H1 (cell line): Measurements from ENCODE around the gene DENND10. TPM values are rescaled to one million over a fixed set of nuclear protein-coding genes. Genes with fewer than 3 reads are reported as not detected.

Experiments
- CTCF ChIA-PET: fragments of 300-600 bp; sonication (Branson Sonifier 250); formaldehyde crosslinking; loops from one replicate; lab custom pipeline; 2021; ENCODE audit not compliant: partially characterized antibody; lab: Charles Lee
- POLR2A ChIA-PET: fragments of 300-600 bp; sonication (Branson Sonifier 250); formaldehyde crosslinking; loops from one replicate; lab custom pipeline; 2021; ENCODE audit warnings: inconsistent platforms; ENCODE audit not compliant: partially characterized antibody; lab: Charles Lee
- DNase-seq, 2 experiments: peaks; one replicate each; pipeline versions ENCODE4 v3.0.0 to v3.0.0-alpha.2; 2010 to 2022; ENCODE audit warnings: low spot score in 2 of 2, low read depth in 1 of 2, mixed read lengths in 1 of 2
- FAIRE-seq: peaks from 2 replicates; lab custom pipeline; 2011; peaks lifted over from hg19 to GRCh38; lab: Jason Lieb, UNC
- H2AFZ ChIP-seq: 2 replicates; pipeline ENCODE4 v1.8.1; 2012; ENCODE audit warnings: low read length, inconsistent platforms
- H2AK5ac ChIP-seq: 2 replicates; pipeline ENCODE4 v1.6.1; 2013; ENCODE audit warnings: low read depth, low read length
- H2BK120ac ChIP-seq: replicated peaks from 2 replicates; pipeline ENCODE3; 2013; ENCODE audit warnings: low read depth, low read length, inconsistent platforms
- H2BK12ac ChIP-seq: 2 replicates; pipeline ENCODE4 v1.6.1; 2013; ENCODE audit warnings: low read depth, low read length
- H2BK15ac ChIP-seq: 2 replicates; pipeline ENCODE4 v1.6.1; 2013; ENCODE audit warnings: low read length
- H2BK20ac ChIP-seq: 2 replicates; pipeline ENCODE4 v1.6.1; 2013; ENCODE audit warnings: low read length
- H2BK5ac ChIP-seq: 2 replicates; pipeline ENCODE4 v1.6.1; 2013; ENCODE audit warnings: low read depth, low read length
- H3K14ac ChIP-seq: 2 replicates; pipeline ENCODE4 v1.6.1; 2013; ENCODE audit warnings: inconsistent platforms; ENCODE audit not compliant: insufficient read length
- H3K18ac ChIP-seq: 2 replicates; pipeline ENCODE4 v1.6.1; 2013; ENCODE audit warnings: low read length; ENCODE audit errors: extremely low read depth
- H3K23ac ChIP-seq: 2 replicates; pipeline ENCODE4 v1.6.1; 2013; ENCODE audit warnings: inconsistent platforms; ENCODE audit not compliant: insufficient read length
- H3K23me2 ChIP-seq: 2 replicates; pipeline ENCODE4 v1.6.1; 2013; ENCODE audit warnings: low read depth, low read length
- H3K27ac ChIP-seq: 2 replicates; pipeline ENCODE4 v1.6.1; 2011; ENCODE audit warnings: low read depth, low read length, inconsistent platforms
- H3K27me3 ChIP-seq, 4 experiments: replicated peaks in 1 of 4; 1 replicate in 1 of 4; 2 replicates in 3 of 4; pipeline versions ENCODE4 v1.6.1 to v1.8.1; 2011 to 2013; ENCODE audit warnings: low read length in 3 of 4, mild to moderate bottlenecking in 3 of 4, inconsistent platforms in 2 of 4, mixed read lengths in 2 of 4, moderate library complexity in 1 of 4; ENCODE audit not compliant: control insufficient read depth in 3 of 4, insufficient read depth in 3 of 4; ENCODE audit errors: extremely low read depth in 1 of 4
- H3K36me3 ChIP-seq, 4 experiments: 2 replicates each; pipeline versions ENCODE4 v1.6.1 to v1.8.1; 2011 to 2013; ENCODE audit warnings: mild to moderate bottlenecking in 4 of 4, low read length in 3 of 4, moderate library complexity in 2 of 4, control low read depth in 1 of 4, inconsistent platforms in 1 of 4; ENCODE audit not compliant: insufficient read depth in 4 of 4, control insufficient read depth in 2 of 4
- H3K4ac ChIP-seq: replicated peaks from 2 replicates; pipeline ENCODE3; 2013; ENCODE audit warnings: low read length, low read depth, mixed read lengths, inconsistent platforms; ENCODE audit not compliant: insufficient read length
- H3K4me1 ChIP-seq, 4 experiments: replicated peaks in 1 of 4; 1 replicate in 1 of 4; 2 replicates in 3 of 4; pipeline versions ENCODE4 v1.6.1 to v1.8.1; 2011 to 2013; ENCODE audit warnings: low read length in 3 of 4, inconsistent platforms in 2 of 4, mixed read lengths in 1 of 4; ENCODE audit not compliant: insufficient read depth in 4 of 4, control insufficient read depth in 3 of 4
- H3K4me2 ChIP-seq, 2 experiments: 2 replicates each; pipeline versions ENCODE4 v1.6.1 to v1.8.1; 2011 to 2013; ENCODE audit warnings: low read depth in 2 of 2, low read length in 2 of 2, control low read depth in 1 of 2, inconsistent platforms in 1 of 2, mild to moderate bottlenecking in 1 of 2; ENCODE audit not compliant: insufficient read depth in 1 of 2
- H3K4me3 ChIP-seq, 4 experiments: fragments of 200-600, 300-600 bp in 1 of 4; sonication (generic), shearing (Covaris generic), sonication (Bioruptor Twin) in 1 of 4; 2 replicates each; pipeline versions ENCODE4 v1.5.1 to v1.8.1; 2011 to 2016; ENCODE audit warnings: low read length in 4 of 4, low read depth in 3 of 4, control low read depth in 2 of 4, inconsistent platforms in 2 of 4, mild to moderate bottlenecking in 2 of 4, mixed read lengths in 1 of 4, moderate library complexity in 1 of 4; ENCODE audit not compliant: insufficient read depth in 2 of 4; ENCODE audit errors: extremely low read depth in 1 of 4
- H3K56ac ChIP-seq: replicated peaks from 2 replicates; pipeline ENCODE3; 2013; ENCODE audit warnings: low read depth, mild to moderate bottlenecking, mixed read lengths, low read length, inconsistent platforms; ENCODE audit not compliant: insufficient read length
- H3K79me1 ChIP-seq: 2 replicates; pipeline ENCODE4 v1.6.1; 2013; ENCODE audit warnings: low read depth, low read length, control low read depth
- H3K79me2 ChIP-seq, 2 experiments: 2 replicates each; pipeline versions ENCODE4 v1.6.1 to v1.8.1; 2012 to 2013; ENCODE audit warnings: low read length in 2 of 2, mild to moderate bottlenecking in 2 of 2, inconsistent platforms in 1 of 2; ENCODE audit not compliant: insufficient read depth in 2 of 2, control insufficient read depth in 1 of 2
- H3K9ac ChIP-seq, 4 experiments: replicated peaks in 1 of 4; 1 replicate in 1 of 4; 2 replicates in 3 of 4; pipeline versions ENCODE4 v1.6.1 to v1.8.1; 2011 to 2013; ENCODE audit warnings: low read depth in 3 of 4, low read length in 3 of 4, control low read depth in 2 of 4, mild to moderate bottlenecking in 2 of 4, moderate library complexity in 2 of 4, inconsistent platforms in 1 of 4; ENCODE audit errors: extremely low read depth in 1 of 4
- H3K9me3 ChIP-seq, 2 experiments: 2 replicates each; pipeline versions ENCODE4 v1.6.1 to v1.8.1; 2012 to 2013; ENCODE audit warnings: mild to moderate bottlenecking in 2 of 2, moderate library complexity in 2 of 2, control low read depth in 1 of 2, inconsistent platforms in 1 of 2, low read depth in 1 of 2, low read length in 1 of 2, mixed read lengths in 1 of 2; ENCODE audit not compliant: insufficient read depth in 2 of 2
- H4K20me1 ChIP-seq, 2 experiments: replicated peaks in 1 of 2; 2 replicates each; pipeline versions ENCODE3 to v1.8.1; 2011 to 2013; ENCODE audit warnings: inconsistent platforms in 2 of 2, low read length in 2 of 2, mild to moderate bottlenecking in 1 of 2; ENCODE audit not compliant: insufficient read depth in 2 of 2, control insufficient read depth in 1 of 2
- H4K5ac ChIP-seq: 2 replicates; pipeline ENCODE4 v1.6.1; 2013; ENCODE audit warnings: low read length, low read depth, mixed read lengths, inconsistent platforms; ENCODE audit not compliant: insufficient read length
- H4K8ac ChIP-seq: 2 replicates; pipeline ENCODE4 v1.8.0; 2013; ENCODE audit warnings: mild to moderate bottlenecking, moderate library complexity, low read length, inconsistent platforms; ENCODE audit not compliant: insufficient read depth; ENCODE audit errors: extremely low read depth
- H4K91ac ChIP-seq: replicated peaks from 2 replicates; pipeline ENCODE3; 2013; ENCODE audit warnings: low read length, mixed read lengths, inconsistent platforms; ENCODE audit not compliant: insufficient read length
- BACH1 ChIP-seq: IDR thresholded peaks from 2 replicates; pipeline ENCODE4 v1.6.1; 2012; ENCODE audit warnings: low read length, improper control_type of control experiment
- CREB1 ChIP-seq: IDR thresholded peaks from 2 replicates; pipeline ENCODE4 v1.6.1; 2012; ENCODE audit warnings: inconsistent platforms
- KDM1A ChIP-seq: fragments of 200-600, 300-600 bp; sonication (generic); IDR thresholded peaks from 2 replicates; pipeline ENCODE4 v1.7.1; 2016; ENCODE audit warnings: mild to moderate bottlenecking, low read length, borderline replicate concordance
- RNF2 ChIP-seq: fragments of 200-900, 300-1000 bp; sonication (generic); IDR thresholded peaks from 2 replicates; pipeline ENCODE4 v1.7.1; 2016; ENCODE audit warnings: borderline replicate concordance, low read depth, mild to moderate bottlenecking, antibody characterized with exemption, low read length; ENCODE audit not compliant: poor library complexity, severe bottlenecking; ENCODE audit errors: missing control alignments
- SAP30 ChIP-seq: fragments of 300-600 bp; sonication (generic); IDR thresholded peaks from 2 replicates; pipeline ENCODE4 v1.7.1; 2012; ENCODE audit warnings: low read length, moderate library complexity, mild to moderate bottlenecking, inconsistent platforms; ENCODE audit not compliant: insufficient read depth, insufficient replicate concordance
- WGBS, 2 experiments: shearing (Covaris generic) in 1 of 2; methylation state at CpG; one replicate each; pipeline versions ENCODE4 v1.1.6 to v1.1.7; 2013 to 2015; ENCODE audit warnings: low lambda C conversion rate in 2 of 2, mixed read lengths in 2 of 2, inconsistent platforms in 1 of 2, low coverage in 1 of 2, missing lambda C conversion rate in 1 of 2; ENCODE audit not compliant: insufficient replicate concordance in 2 of 2, insufficient coverage in 1 of 2, insufficient read length in 1 of 2; ENCODE audit errors: extremely low coverage in 1 of 2, missing lambda C conversion rate in 1 of 2; 5-methylcytosine and 5-hydroxymethylcytosine counted together
- polyA plus RNA-seq, 7 experiments: library from polyadenylated mRNA; depleted of rRNA in 3 of 7; stranded (reverse) in 5 of 7; unstranded in 2 of 7; fragments of >200 nt in 5 of 7; fragments of 200-250 nt in 2 of 7; gene quantifications; 1 replicate in 5 of 7; 2 replicates in 1 of 7; 4 replicates in 1 of 7; pipeline versions ENCODE4 v1.2.1 to v1.2.3, GENCODE V29; 2011 to 2013; ENCODE audit warnings: missing spikeins in 2 of 7, mixed read lengths in 2 of 7
- total RNA-seq: library from RNA; stranded (reverse); fragmentation: NEBNext Ultra II Directional; extraction: Animal tissue kit (Norgen Biotek cat#: 25700); gene quantifications from 2 replicates; pipeline ENCODE4 v1.2.1, GENCODE V29; 2021
- TF ChIP-seq, protein P1 (sequence below): IDR thresholded peaks from 2 replicates; pipeline ENCODE4 v1.6.1; 2012; ENCODE audit warnings: inconsistent platforms

DENND10 gene
- total and polyA plus RNA-seq, 2 of the 8 experiments (the other 6 are each of a cell fraction or from before 2014, with no cell fraction given), result 49.3 to 64.4 TPM

DNA sequence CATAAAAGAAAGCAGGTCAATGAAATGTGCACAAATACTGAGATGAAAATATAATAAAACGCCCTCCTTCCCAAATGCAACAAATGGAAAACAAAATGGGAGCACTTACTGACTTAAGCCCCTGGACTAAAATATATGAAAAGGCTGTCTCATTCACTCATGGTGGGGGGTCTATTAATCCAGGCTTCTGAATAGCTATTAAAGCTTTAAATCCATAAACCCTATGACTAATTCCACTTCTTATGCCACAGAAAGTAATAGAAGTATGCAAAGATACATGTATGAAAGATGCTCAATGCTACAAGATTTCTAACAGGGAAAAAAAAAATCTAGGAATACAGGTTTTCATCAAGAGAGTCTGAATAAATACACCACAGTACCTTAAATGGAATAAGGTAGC, 43.8 kb upstream of the DENND10 start:
- H2AFZ ChIP-seq, result no peak overlapping the region
- 92% methylated on average over 1 of the region's 1 CpG; no CpG with 5 or more reads in 1 of the 2 experiments for WGBS, 2 experiments
- H3K4me2 ChIP-seq, result no peak overlapping the region
- no peak overlapping the region for H2BK12ac ChIP-seq
- H2BK20ac ChIP-seq, result no peak overlapping the region
- FAIRE-seq, result no peak
- no peaks in the 10 kb centered on the region for H3K27me3 ChIP-seq
- H4K91ac ChIP-seq, result no peak overlapping the region
- H3K23ac ChIP-seq, result no peak overlapping the region
- peaks cover 0 to 85% of the 10 kb centered on the region in 2 experiments; a peak in 2 of 4 replicates for H3K79me2 ChIP-seq
- H2BK5ac ChIP-seq, result no peak overlapping the region
- no peak overlapping the region for H3K14ac ChIP-seq
- no peak overlapping the region for H3K27ac ChIP-seq
- DNase-seq, result no peak
- H3K18ac ChIP-seq, result no peak overlapping the region
- no peak overlapping the region for H3K56ac ChIP-seq
- no peak overlapping the region for H3K9ac ChIP-seq
- H3K79me1 ChIP-seq, result no peaks in the 10 kb centered on the region; the same call in 1 of the 2 replicates
- H3K4me3 ChIP-seq, result no peak overlapping the region
- no peak overlapping the region for H3K4ac ChIP-seq
- H4K8ac ChIP-seq, result no peak overlapping the region
- H3K36me3 ChIP-seq, result peaks cover 43 to 99% (median 85%) of the 10 kb centered on the region in 4 experiments
- peaks cover 12% of the 10 kb centered on the region in 2 experiments for H4K20me1 ChIP-seq
- no peak overlapping the region for H2AK5ac ChIP-seq
- no peak overlapping the region for H2BK15ac ChIP-seq
- H4K5ac ChIP-seq, result no peak overlapping the region
- no peak overlapping the region for H2BK120ac ChIP-seq
- H3K23me2 ChIP-seq, result no peaks in the 10 kb centered on the region
- H3K9me3 ChIP-seq, result no peaks in the 10 kb centered on the region
- ChIA-PET CTCF (no interaction called here), POLR2A (interaction anchor here (1.0 kb wide), 1 partner anchor 10 kb away, joined by 3 read pairs; no protein-coding TSS in a partner anchor)
- no peaks in the 10 kb centered on the region for H3K4me1 ChIP-seq
- no peak for TF ChIP-seq SAP30
- no peak for TF ChIP-seq CREB1
- TF ChIP-seq, protein P1, sequence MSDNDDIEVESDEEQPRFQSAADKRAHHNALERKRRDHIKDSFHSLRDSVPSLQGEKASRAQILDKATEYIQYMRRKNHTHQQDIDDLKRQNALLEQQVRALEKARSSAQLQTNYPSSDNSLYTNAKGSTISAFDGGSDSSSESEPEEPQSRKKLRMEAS, result no peak
- no peak for TF ChIP-seq KDM1A
- no peak for TF ChIP-seq BACH1
- TF ChIP-seq RNF2, result no peak
